Esophagus squamous epithelium (tissue), 5 donors: ENCODE data around the gene TMEM132D. TPM values are rescaled to one million over a fixed set of nuclear protein-coding genes. Genes with fewer than 3 reads are reported as not detected.

Experiments used
- DNase-seq: peaks from one replicate; lab custom pipeline; 2025; lab: John Stamatoyannopoulos, UW
- H3K27ac ChIP-seq, 4 donors: fragments of 200-600 bp; sonication (generic); one replicate each; pipeline ENCODE4 v1.5.1; 2016 to 2019; ENCODE audit warnings: mild to moderate bottlenecking in 1 of 4
- H3K27me3 ChIP-seq, 4 donors: fragments of 200-600 bp; sonication (generic); 1 replicate in 3 of 4; 2 replicates in 1 of 4; pipeline versions ENCODE4 v1.5.1 to v1.6.0; 2017 to 2021; ENCODE audit warnings: antibody characterized with exemption in 1 of 4
- H3K36me3 ChIP-seq, 3 donors: fragments of 200-600 bp; sonication (generic); one replicate each; pipeline ENCODE4 v1.5.1; 2016 to 2019
- H3K4me1 ChIP-seq, 3 donors: fragments of 200-600 bp; sonication (generic); one replicate each; pipeline ENCODE4 v1.5.1; 2017 to 2019
- H3K4me3 ChIP-seq, 4 donors: fragments of 200-600 bp; sonication (generic); 1 replicate in 3 of 4; 2 replicates in 1 of 4; pipeline ENCODE4 v1.5.1; 2016 to 2019; ENCODE audit warnings: mild to moderate bottlenecking in 2 of 4, moderate library complexity in 1 of 4
- H3K9me3 ChIP-seq, 3 donors: fragments of 200-600 bp; sonication (generic); one replicate each; pipeline ENCODE4 v1.5.1; 2016 to 2019
- CTCF ChIP-seq, 6 experiments: fragments of 450-650 bp in 4 of 6; fragments of 200-600 bp in 2 of 6; sonication (generic) in 2 of 6; IDR thresholded peaks; one replicate each; pipeline ENCODE4 v1.5.1; 2016 to 2019; ENCODE audit warnings: antibody characterized with exemption in 6 of 6, mild to moderate bottlenecking in 4 of 6, moderate library complexity in 4 of 6
- POLR2A ChIP-seq, 4 donors: fragments of 450-650 bp; IDR thresholded peaks; one replicate each; pipeline ENCODE4 v1.6.1; 2017; ENCODE audit warnings: antibody characterized with exemption in 4 of 4, mild to moderate bottlenecking in 4 of 4, moderate library complexity in 3 of 4
- WGBS, 2 donors: methylation state at CpG; one replicate each; pipeline ENCODE4 v1.1.5; 2018; 5-methylcytosine and 5-hydroxymethylcytosine counted together
- intact Hi-C: fragments of 100-400 bp; cut with DNase I; formaldehyde crosslinking; loops from one replicate; pipeline ENCODE4 v1.15.0; 2022
- total RNA-seq, 4 donors: library from RNA; depleted of rRNA; stranded (reverse); fragments of >200 nt; gene quantifications; one replicate each; pipeline ENCODE4 v1.1.0, GENCODE V29; 2016
- donor health status: DM: yes; HTN: yes; CAD: no.

Gene TMEM132D
- total RNA-seq, 4 donors from 2014 or later: not detected

GRCh38 chr12:129068684-129069083 lies 835.1 kb downstream of the TMEM132D start:
- H3K4me3 ChIP-seq: no peak overlapping the region
- H3K27ac ChIP-seq: no peak overlapping the region
- H3K36me3 ChIP-seq: no peaks in the 10 kb centered on the region
- no peak for DNase-seq
- TF ChIP-seq CTCF (IDR thresholded peaks at IDR 0.05) (no peak), POLR2A (IDR thresholded peaks at IDR 0.05) (no peak)
- H3K27me3 ChIP-seq: no peaks in the 10 kb centered on the region
- H3K4me1 ChIP-seq: no peaks in the 10 kb centered on the region
- no peaks in the 10 kb centered on the region for H3K9me3 ChIP-seq
- 56 to 57% methylated on average over 5 to 9 of the region's 10 CpGs for WGBS, 2 donors
- intact Hi-C loops: no loop called here

GRCh38 chr12:129067491-129067890 lies 836.3 kb downstream of the TMEM132D start:
- Histone ChIP-seq H3K4me1 (no peaks in the 10 kb centered on the region), H3K36me3 (no peaks in the 10 kb centered on the region), H3K9me3 (no peaks in the 10 kb centered on the region), H3K27me3 (no peaks in the 10 kb centered on the region), H3K27ac (no peak overlapping the region), H3K4me3 (no peak overlapping the region)
- no peak for DNase-seq
- WGBS, 2 donors: 36 to 41% methylated on average over 5 to 6 of the region's 9 CpGs
- intact Hi-C loops: no loop called here
- TF ChIP-seq CTCF (IDR thresholded peaks at IDR 0.05): no peak
- TF ChIP-seq POLR2A (IDR thresholded peaks at IDR 0.05): no peak

- intact Hi-C loops: no loop called here
- Histone ChIP-seq H3K4me3 (no peak overlapping the region), H3K9me3 (peaks cover 0 to 12% (median 6%) of the 10 kb centered on the region in 3 donors), H3K4me1 (no peaks in the 10 kb centered on the region), H3K27me3 (no peaks in the 10 kb centered on the region), H3K27ac (no peak overlapping the region), H3K36me3 (no peaks in the 10 kb centered on the region)
- 47 to 66% methylated on average over 9 to 14 of the region's 14 CpGs for WGBS, 2 donors
- TF ChIP-seq POLR2A (IDR thresholded peaks at IDR 0.05) (no peak), CTCF (IDR thresholded peaks at IDR 0.05) (no peak)
- DNase-seq: no peak
Observed at GRCh38 chr12:129064209-129064855, 839.5 kb downstream of the TMEM132D start.

- intact Hi-C loops: no loop called here
- H3K4me1 ChIP-seq: no peaks in the 10 kb centered on the region
- no peak for DNase-seq
- no peaks in the 10 kb centered on the region for H3K36me3 ChIP-seq
- 50 to 72% methylated on average over 2 to 3 of the region's 4 CpGs for WGBS, 2 donors
- no peaks in the 10 kb centered on the region for H3K27me3 ChIP-seq
- TF ChIP-seq CTCF (IDR thresholded peaks at IDR 0.05): no peak
- no peak for TF ChIP-seq POLR2A (IDR thresholded peaks at IDR 0.05)
- H3K27ac ChIP-seq: no peak overlapping the region
- peaks cover 0 to 12% (median 6%) of the 10 kb centered on the region in 3 donors for H3K9me3 ChIP-seq
- no peak overlapping the region for H3K4me3 ChIP-seq
Observed at GRCh38 chr12:129063600-129063999, 840.2 kb downstream of the TMEM132D start.

- H3K27ac ChIP-seq: no peak overlapping the region
- no peak overlapping the region for H3K4me3 ChIP-seq
- no peaks in the 10 kb centered on the region for H3K36me3 ChIP-seq
- no peak for DNase-seq
- intact Hi-C loops: no loop called here
- no peaks in the 10 kb centered on the region for H3K4me1 ChIP-seq
- H3K9me3 ChIP-seq: no peaks in the 10 kb centered on the region
- WGBS, 2 donors: 59 to 72% methylated on average over 11 of the region's 11 CpGs
- TF ChIP-seq POLR2A (IDR thresholded peaks at IDR 0.05): no peak
- no peak for TF ChIP-seq CTCF (IDR thresholded peaks at IDR 0.05)
- no peaks in the 10 kb centered on the region for H3K27me3 ChIP-seq
Observed at GRCh38 chr12:129053232-129053631, 850.6 kb downstream of the TMEM132D start.
